Measurements from ENCODE around the gene GPR37L1. TPM values are rescaled to one million over a fixed set of nuclear protein-coding genes. Genes with fewer than 3 reads are reported as not detected.

Gene GPR37L1, protein sequence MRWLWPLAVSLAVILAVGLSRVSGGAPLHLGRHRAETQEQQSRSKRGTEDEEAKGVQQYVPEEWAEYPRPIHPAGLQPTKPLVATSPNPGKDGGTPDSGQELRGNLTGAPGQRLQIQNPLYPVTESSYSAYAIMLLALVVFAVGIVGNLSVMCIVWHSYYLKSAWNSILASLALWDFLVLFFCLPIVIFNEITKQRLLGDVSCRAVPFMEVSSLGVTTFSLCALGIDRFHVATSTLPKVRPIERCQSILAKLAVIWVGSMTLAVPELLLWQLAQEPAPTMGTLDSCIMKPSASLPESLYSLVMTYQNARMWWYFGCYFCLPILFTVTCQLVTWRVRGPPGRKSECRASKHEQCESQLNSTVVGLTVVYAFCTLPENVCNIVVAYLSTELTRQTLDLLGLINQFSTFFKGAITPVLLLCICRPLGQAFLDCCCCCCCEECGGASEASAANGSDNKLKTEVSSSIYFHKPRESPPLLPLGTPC
- 0.12 to 0.18 TPM (median 0.14 TPM) in 5 replicates for total RNA-seq (2022; extraction: Qiagen RNA extraction)

DNA sequence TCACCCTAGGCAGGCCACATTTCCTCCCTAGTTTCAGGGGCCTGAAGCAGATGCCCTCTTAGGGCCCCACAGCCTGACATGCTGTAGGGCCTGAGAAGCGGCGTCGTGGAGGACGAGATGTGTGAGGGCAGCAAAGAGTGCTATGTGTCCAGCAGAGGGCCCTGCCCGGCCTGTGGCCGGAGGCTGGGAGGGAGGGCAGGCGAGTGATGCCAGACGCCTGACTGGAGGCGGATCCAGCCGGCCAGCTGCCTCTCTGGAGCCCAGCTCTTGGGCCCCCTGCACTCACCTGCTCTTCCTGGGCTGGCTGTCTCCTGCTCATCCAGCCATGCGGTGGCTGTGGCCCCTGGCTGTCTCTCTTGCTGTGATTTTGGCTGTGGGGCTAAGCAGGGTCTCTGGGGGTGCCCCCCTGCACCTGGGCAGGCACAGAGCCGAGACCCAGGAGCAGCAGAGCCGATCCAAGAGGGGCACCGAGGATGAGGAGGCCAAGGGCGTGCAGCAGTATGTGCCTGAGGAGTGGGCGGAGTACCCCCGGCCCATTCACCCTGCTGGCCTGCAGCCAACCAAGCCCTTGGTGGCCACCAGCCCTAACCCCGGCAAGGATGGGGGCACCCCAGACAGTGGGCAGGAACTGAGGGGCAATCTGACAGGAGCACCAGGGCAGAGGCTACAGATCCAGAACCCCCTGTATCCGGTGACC lies at the start of gene GPR37L1:
Gene GPR37L1 (plus strand): TSS at position 279 of the 697 bp plus-strand sequence. CDS start 47 bp downstream, at position 326.

DNA sequence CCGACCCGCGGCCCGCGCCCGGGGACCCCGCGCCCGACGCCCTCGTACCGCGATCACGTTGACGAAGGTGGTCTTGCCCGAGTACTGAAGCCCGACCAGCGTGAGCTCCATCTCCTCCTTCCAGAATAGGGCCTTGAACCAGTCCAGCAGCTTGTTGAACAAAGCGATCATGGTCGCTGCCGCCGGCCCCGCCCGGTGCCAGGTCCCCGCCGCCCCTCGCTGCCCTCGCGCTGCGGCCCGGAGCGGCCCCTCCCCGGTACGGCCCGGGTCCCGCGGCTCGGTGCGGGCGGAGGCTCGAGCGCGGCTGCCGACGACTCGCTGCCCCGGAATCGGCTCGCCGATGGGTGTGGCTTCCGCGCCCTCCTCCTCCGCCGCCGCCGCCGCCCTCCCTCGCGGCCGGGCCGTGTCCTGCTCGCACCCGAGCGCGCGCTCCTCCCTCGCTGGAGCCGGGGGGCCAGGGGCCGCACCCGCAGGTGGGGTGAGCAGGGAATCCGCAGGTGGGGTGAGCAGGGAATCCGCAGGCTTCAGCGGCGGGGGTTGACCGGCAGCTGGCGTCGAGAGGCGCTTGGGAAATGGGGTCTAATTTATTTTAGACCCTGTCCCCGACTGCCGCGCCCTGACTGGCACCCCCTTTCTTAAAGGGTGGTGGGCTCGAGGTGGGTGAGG lies 21.8 kb downstream of the GPR37L1 start, which contains the start of gene ARL8A:
Gene ARL8A (minus strand): TSS at position 336 of the 666 bp plus-strand sequence. CDS start 165 bp downstream, at position 171.

DNA sequence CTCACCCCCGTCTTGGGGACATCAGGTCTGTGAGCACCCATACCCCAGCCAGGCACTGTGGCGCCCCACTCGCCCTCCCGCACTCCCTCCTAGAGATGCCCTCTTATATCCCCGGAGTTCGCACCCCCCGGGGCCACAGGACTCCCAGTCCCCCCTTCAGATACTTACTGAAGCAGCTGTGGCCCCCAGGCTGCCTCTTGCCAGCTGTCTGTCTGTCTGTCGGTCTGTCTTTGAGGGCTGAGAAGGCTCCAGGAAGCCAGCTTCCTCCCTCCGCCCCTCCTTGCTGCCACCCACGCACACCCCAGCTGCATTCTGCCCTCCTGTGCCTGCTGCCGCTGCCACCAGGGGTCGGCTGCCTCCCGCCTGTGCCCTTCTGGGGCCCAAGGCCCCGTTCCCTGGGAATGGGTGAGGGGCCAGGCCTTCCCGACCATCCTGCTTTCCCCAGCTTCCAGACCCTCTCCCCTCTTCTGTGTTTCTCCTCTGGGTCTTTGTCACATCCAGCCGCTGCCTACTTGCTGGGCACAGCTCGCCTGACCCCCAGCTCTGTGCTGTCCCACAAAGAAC lies 37.7 kb downstream of the GPR37L1 start, which contains the start of gene PTPN7:
Gene PTPN7 (minus strand): TSS at position 226 of the 564 bp plus-strand sequence. CDS start 1,200 bp downstream, outside the sequence.

Other genes with a start within 250 kb of the GPR37L1 start
- 12.2 to 19.4 TPM (median 17.2 TPM) in 5 replicates for gene SHISA4, start 234.0 kb upstream of the GPR37L1 start, total RNA-seq (2022; extraction: Qiagen RNA extraction)
- gene LMOD1, start 176.4 kb upstream of the GPR37L1 start, total RNA-seq (2022; extraction: Qiagen RNA extraction) = not detected in 5 replicates
- 85.2 to 152 TPM (median 97.7 TPM) in 5 replicates for gene TIMM17A, start 167.4 kb upstream of the GPR37L1 start, total RNA-seq (2022; extraction: Qiagen RNA extraction)
- 74.7 to 88.2 TPM (median 86.7 TPM) in 5 replicates for gene RNPEP, start 140.3 kb upstream of the GPR37L1 start, total RNA-seq (2022; extraction: Qiagen RNA extraction)
- gene ELF3, start 112.3 kb upstream of the GPR37L1 start, total RNA-seq (2022; extraction: Qiagen RNA extraction) = 101 to 133 TPM (median 107 TPM) in 5 replicates
- gene ARL8A, start 21.8 kb downstream of the GPR37L1 start, total RNA-seq (2022; extraction: Qiagen RNA extraction) = 44.8 to 60.7 TPM (median 52.4 TPM) in 5 replicates
- gene PTPN7, start 37.7 kb downstream of the GPR37L1 start, total RNA-seq (2022; extraction: Qiagen RNA extraction) = not detected in 5 replicates
- 0.54 to 1.3 TPM (median 0.66 TPM) in 5 replicates for gene LGR6, start 70.9 kb downstream of the GPR37L1 start, total RNA-seq (2022; extraction: Qiagen RNA extraction)
- gene UBE2T, start 219.0 kb downstream of the GPR37L1 start, total RNA-seq (2022; extraction: Qiagen RNA extraction) = 58.2 to 66.3 TPM (median 63.7 TPM) in 5 replicates
- gene PPP1R12B, start 225.8 kb downstream of the GPR37L1 start, total RNA-seq (2022; extraction: Qiagen RNA extraction) = 1.1 to 3.3 TPM (median 2.0 TPM) in 5 replicates